Loucy (cell line): ENCODE data around the gene FAM187B.

ENCODE experiments used
- H2AFZ ChIP-seq: fragments of 200-600 bp; sonication (generic); 2 replicates; pipeline ENCODE4 v1.6.0; 2016; ENCODE audit warnings: antibody characterized with exemption, mild to moderate bottlenecking, low read length, moderate library complexity
- H3F3A ChIP-seq: fragments of 200-600 bp; 2 replicates; pipeline ENCODE4 v1.6.0; 2016; ENCODE audit warnings: antibody characterized with exemption, low read depth, mild to moderate bottlenecking
- H3K27me3 ChIP-seq: fragments of 200-600 bp; sonication (generic); 2 replicates; pipeline ENCODE4 v1.6.1; 2014; ENCODE audit warnings: low read length, mild to moderate bottlenecking; ENCODE audit not compliant: insufficient read depth, poor library complexity, severe bottlenecking
- H3K36me3 ChIP-seq: fragments of 200-600 bp; sonication (generic); 2 replicates; pipeline ENCODE4 v1.6.1; 2016; ENCODE audit warnings: low read length; ENCODE audit not compliant: insufficient read depth
- H3K4me1 ChIP-seq: fragments of 200-600 bp; sonication (generic); 2 replicates; pipeline ENCODE4 v1.5.1; 2014; ENCODE audit warnings: low read length, mild to moderate bottlenecking; ENCODE audit not compliant: insufficient read depth, poor library complexity, severe bottlenecking
- H3K4me2 ChIP-seq: fragments of 200-600 bp; sonication (generic); 2 replicates; pipeline ENCODE4 v1.6.0; 2014; ENCODE audit warnings: antibody characterized with exemption, low read length, low read depth, mild to moderate bottlenecking; ENCODE audit not compliant: poor library complexity, severe bottlenecking
- H3K4me3 ChIP-seq: fragments of 200-600 bp; sonication (generic); 2 replicates; pipeline ENCODE4 v1.5.1; 2014; ENCODE audit warnings: low read length, mild to moderate bottlenecking, mixed read lengths; ENCODE audit not compliant: poor library complexity, severe bottlenecking
- H3K79me2 ChIP-seq: fragments of 200-600 bp; sonication (generic); 2 replicates; pipeline ENCODE4 v1.6.1; 2014; ENCODE audit warnings: low read length; ENCODE audit not compliant: insufficient read depth
- H3K9ac ChIP-seq: fragments of 200-600 bp; sonication (generic); 2 replicates; pipeline ENCODE4 v1.6.0; 2014; ENCODE audit warnings: mild to moderate bottlenecking, low read depth, low read length, moderate library complexity; ENCODE audit not compliant: poor library complexity, severe bottlenecking
- H3K9me2 ChIP-seq: fragments of 200-600 bp; sonication (generic); replicated peaks from 2 replicates; pipeline ENCODE4 v1.6.1; 2016; ENCODE audit warnings: low read depth, low read length, mixed read lengths
- H3K9me3 ChIP-seq: fragments of 200-600 bp; sonication (generic); 2 replicates; pipeline ENCODE4 v1.6.1; 2014; ENCODE audit warnings: mild to moderate bottlenecking, antibody characterized with exemption, low read length, low read depth; ENCODE audit not compliant: insufficient read depth
- H4K20me1 ChIP-seq: fragments of 200-600 bp; sonication (generic); 2 replicates; pipeline ENCODE4 v1.6.0; 2014; ENCODE audit warnings: antibody characterized with exemption, low read length, mild to moderate bottlenecking; ENCODE audit not compliant: insufficient read depth, poor library complexity, severe bottlenecking
- EZH2phosphoT487 ChIP-seq: fragments of 200-600 bp; IDR thresholded peaks from 2 replicates; pipeline ENCODE4 v1.6.1; 2018; ENCODE audit warnings: antibody characterized with exemption, mild to moderate bottlenecking, moderate library complexity, borderline replicate concordance
- TF ChIP-seq, protein P1 (sequence below): fragments of 200-600 bp; sonication (generic); conservative IDR thresholded peaks from 2 replicates; pipeline ENCODE4 v1.5.1; 2014; ENCODE audit warnings: mild to moderate bottlenecking, antibody characterized with exemption, low read length

Gene FAM187B

GRCh38 chr19:35268536-35269437, 40.2 kb upstream of the FAM187B start, which contains the start of gene USF2:
Gene USF2, plus strand, starts transcription at chr19:35268962. Its CDS starts 140 bp downstream, at chr19:35269102.
- H2AFZ ChIP-seq = peak within 1 kb of the TSS; percentile 76
- peaks cover 30% of the 10 kb centered on the region for H3K4me1 ChIP-seq
- peak within 1 kb of the TSS; percentile 96 for H3K9ac ChIP-seq
- peak within 1 kb of the TSS; percentile 91 for H3K4me2 ChIP-seq
- peaks cover 46% of the 10 kb centered on the region for H3K79me2 ChIP-seq
- H3K27me3 ChIP-seq = no peaks in the 10 kb centered on the region
- H4K20me1 ChIP-seq = peaks cover 28% of the 10 kb centered on the region
- peaks cover 22% of the 10 kb centered on the region; the same call in 1 of the 2 replicates for H3K36me3 ChIP-seq
- H3K9me3 ChIP-seq = no peaks in the 10 kb centered on the region
- no peaks in the 10 kb centered on the region for H3K9me2 ChIP-seq
- H3F3A ChIP-seq = no peaks in the 10 kb centered on the region
- TF ChIP-seq, protein P1, sequence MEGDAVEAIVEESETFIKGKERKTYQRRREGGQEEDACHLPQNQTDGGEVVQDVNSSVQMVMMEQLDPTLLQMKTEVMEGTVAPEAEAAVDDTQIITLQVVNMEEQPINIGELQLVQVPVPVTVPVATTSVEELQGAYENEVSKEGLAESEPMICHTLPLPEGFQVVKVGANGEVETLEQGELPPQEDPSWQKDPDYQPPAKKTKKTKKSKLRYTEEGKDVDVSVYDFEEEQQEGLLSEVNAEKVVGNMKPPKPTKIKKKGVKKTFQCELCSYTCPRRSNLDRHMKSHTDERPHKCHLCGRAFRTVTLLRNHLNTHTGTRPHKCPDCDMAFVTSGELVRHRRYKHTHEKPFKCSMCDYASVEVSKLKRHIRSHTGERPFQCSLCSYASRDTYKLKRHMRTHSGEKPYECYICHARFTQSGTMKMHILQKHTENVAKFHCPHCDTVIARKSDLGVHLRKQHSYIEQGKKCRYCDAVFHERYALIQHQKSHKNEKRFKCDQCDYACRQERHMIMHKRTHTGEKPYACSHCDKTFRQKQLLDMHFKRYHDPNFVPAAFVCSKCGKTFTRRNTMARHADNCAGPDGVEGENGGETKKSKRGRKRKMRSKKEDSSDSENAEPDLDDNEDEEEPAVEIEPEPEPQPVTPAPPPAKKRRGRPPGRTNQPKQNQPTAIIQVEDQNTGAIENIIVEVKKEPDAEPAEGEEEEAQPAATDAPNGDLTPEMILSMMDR = no peak
- no peak for TF ChIP-seq EZH2phosphoT487
- peak within 1 kb of the TSS; percentile 100 for H3K4me3 ChIP-seq

DNA sequence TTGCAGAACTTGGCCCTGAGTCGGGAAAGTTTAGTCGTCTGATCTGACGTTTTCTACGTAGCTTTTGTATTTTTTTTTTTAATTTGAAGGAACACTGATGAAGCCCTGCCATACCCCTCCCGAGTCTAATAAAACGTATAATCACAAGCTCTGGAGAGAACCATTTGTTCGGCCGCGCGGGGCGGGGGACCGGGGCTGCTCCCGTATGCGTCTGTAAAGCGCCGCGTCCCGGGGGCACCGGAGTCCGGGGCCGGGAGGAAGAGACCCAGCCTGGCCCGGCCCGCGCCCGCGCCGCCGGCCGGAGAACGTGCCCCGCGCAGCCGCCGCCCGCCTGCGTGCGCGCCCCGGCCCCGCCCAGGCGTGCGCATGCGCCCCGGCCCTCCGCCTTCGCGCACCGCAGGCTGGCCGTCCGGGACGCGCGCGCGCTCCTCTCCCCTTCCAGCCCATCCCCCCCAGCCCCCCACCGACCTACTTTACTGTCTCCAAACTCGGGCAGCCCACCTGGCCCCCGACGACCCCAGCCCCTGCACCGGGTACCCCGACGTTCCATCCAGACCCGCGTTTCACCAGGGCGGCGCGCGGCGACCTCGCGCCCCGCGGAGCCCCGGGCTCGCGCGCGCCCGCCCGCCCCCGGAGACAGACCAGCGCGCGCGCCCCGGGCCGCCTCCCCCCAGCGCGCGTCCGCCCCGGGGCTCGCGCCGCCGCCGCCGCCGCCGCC, 39.4 kb upstream of the FAM187B start:
- Histone ChIP-seq H3K9me2 (no peaks in the 10 kb centered on the region), H3K36me3 (peaks cover 20% of the 10 kb centered on the region; the same call in 1 of the 2 replicates), H3F3A (no peaks in the 10 kb centered on the region), H3K9me3 (no peaks in the 10 kb centered on the region), H3K27me3 (no peaks in the 10 kb centered on the region), H3K79me2 (peaks cover 46% of the 10 kb centered on the region), H3K9ac (peak overlapping the region; percentile 96), H3K4me3 (peak overlapping the region; percentile 100), H3K4me2 (peak overlapping the region; percentile 91), H4K20me1 (peaks cover 28% of the 10 kb centered on the region), H3K4me1 (peaks cover 30% of the 10 kb centered on the region), H2AFZ (peak overlapping the region; percentile 76)
- TF ChIP-seq EZH2phosphoT487 = no peak
- TF ChIP-seq, protein P1 = no peak

GRCh38 chr19:35267353-35267817, 38.8 kb upstream of the FAM187B start:
- H3K9me3 ChIP-seq = no peaks in the 10 kb centered on the region
- peak overlapping the region; percentile 76 for H2AFZ ChIP-seq
- peaks cover 44% of the 10 kb centered on the region for H3K79me2 ChIP-seq
- peaks cover 30% of the 10 kb centered on the region for H3K4me1 ChIP-seq
- peak overlapping the region; percentile 96 for H3K9ac ChIP-seq
- peaks cover 20% of the 10 kb centered on the region; the same call in 1 of the 2 replicates for H3K36me3 ChIP-seq
- peak overlapping the region; percentile 91 for H3K4me2 ChIP-seq
- no peaks in the 10 kb centered on the region for H3K9me2 ChIP-seq
- no peaks in the 10 kb centered on the region for H3K27me3 ChIP-seq
- no peak for TF ChIP-seq EZH2phosphoT487
- TF ChIP-seq, protein P1 = no peak
- no peaks in the 10 kb centered on the region for H3F3A ChIP-seq
- H3K4me3 ChIP-seq = peak overlapping the region; percentile 100
- peaks cover 26% of the 10 kb centered on the region for H4K20me1 ChIP-seq
